Renal pelvis (tissue), 4 donors: ENCODE data around the gene HOXA7. TPM values are rescaled to one million over a fixed set of nuclear protein-coding genes. Genes with fewer than 3 reads are reported as not detected.
A peak's percentile ranks its signal among the peaks of the same experiment; 100 is the strongest.

Experiments
- DNase-seq: peaks from one replicate; pipeline ENCODE4 v3.0.0-alpha.2; 2013
- polyA plus RNA-seq, 3 donors: library from polyadenylated mRNA; unstranded; fragments of 120-200 nt; gene quantifications; one replicate each; pipeline ENCODE4 v1.2.1, GENCODE V29; 2013; ENCODE audit not compliant: insufficient read length in 3 of 3

The HOXA7 gene
- polyA plus RNA-seq, 3 donors = 28.1 to 31.7 (median 28.6) TPM

GRCh38 chr7:27111042-27111750, 45.3 kb downstream of the HOXA7 start:
- no peak for DNase-seq

- DNase-seq = peak; percentile 89
These were observed 46.1 kb downstream of the HOXA7 start for GRCh38 chr7:27110186-27111031.

- DNase-seq = no peak
These were observed 46.8 kb downstream of the HOXA7 start for GRCh38 chr7:27109466-27110185.

- DNase-seq = no peak
These were observed 47.9 kb downstream of the HOXA7 start for GRCh38 chr7:27108390-27109127.

DNA sequence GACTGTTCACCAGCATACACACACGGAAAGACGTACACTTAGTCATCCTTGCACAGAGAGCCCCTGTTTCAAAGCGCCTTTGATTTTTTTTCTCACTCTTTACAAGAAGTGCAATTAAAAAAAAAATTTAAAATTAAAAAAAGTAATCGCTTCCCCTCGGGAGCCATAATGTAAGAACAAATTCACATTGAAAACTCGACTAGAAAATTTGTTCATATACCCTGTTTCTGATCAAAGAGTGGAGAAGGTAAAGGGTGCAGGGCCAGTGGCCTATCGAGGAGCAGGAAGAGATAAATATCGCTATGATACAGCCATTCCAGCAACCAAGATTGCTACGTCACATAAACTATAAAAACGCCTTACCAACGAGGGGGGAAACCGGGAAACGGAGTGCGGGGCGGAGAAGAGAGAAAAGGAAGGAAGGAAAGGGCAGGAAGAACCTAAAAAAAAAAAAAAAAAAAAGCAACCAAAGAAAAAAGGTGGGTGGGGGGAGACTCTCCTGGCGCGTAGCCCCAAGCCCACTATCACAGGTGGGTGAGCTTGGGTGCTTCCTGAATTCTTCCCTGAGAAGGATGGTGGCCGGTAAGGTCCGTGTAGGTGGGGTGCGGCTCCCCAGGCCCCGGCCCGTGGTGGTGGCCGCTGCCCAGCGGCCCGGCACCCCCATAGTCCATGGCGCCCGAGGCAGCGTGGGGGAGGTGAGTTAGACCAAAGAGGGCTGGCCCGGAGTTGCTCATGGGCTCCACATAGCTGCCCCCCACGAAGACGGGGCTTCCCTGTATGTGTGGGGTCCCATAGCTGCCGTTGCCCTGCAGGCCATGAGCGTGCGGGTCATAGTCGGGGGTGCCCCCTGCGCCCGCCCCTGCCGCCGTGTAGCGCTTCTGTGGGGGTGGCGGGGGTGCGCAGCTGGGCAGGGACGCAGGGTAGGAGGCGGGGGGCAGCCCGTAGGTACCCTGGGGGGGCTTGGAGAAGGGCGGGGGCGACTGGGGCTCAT, 48.8 kb downstream of the HOXA7 start:
- DNase-seq = no peak

- no peak for DNase-seq
These were observed 49.6 kb downstream of the HOXA7 start for GRCh38 chr7:27106901-27107240.

DNA sequence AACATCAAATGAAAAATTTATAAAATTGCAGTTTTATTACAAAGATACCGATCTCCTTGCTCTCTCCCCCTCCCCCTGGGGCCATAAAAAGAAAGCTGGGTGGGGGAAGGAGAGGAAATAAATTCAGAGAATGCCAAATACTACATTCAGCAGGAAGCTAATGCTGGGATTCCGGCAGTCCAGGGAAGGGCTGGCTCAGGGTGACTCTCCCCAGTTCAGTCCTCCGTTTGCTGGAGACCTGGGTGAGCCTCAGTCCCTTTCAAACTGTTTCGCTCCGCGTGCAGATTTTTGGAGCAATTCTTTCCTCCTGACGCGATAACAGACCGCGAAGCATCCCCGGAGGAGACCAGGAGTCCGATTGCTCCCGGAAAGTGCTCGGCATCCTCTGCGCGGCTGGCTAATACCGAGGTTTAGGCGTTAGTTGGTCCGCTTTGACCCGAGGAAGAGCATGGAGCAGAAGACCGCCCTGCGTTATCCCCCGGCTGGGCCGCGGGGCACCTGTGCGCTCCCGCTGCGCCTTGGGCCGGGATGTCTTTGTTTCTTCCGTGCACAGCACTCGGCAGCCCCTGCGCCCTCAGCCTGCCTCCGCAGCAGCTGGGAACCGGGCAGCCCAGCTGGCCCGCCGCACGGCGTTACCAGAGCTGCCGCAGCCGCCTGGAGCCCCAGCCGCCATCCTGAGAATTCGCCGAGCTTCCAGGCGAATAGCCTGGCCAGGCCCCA, 50.1 kb downstream of the HOXA7 start:
- DNase-seq = no peak

DNA sequence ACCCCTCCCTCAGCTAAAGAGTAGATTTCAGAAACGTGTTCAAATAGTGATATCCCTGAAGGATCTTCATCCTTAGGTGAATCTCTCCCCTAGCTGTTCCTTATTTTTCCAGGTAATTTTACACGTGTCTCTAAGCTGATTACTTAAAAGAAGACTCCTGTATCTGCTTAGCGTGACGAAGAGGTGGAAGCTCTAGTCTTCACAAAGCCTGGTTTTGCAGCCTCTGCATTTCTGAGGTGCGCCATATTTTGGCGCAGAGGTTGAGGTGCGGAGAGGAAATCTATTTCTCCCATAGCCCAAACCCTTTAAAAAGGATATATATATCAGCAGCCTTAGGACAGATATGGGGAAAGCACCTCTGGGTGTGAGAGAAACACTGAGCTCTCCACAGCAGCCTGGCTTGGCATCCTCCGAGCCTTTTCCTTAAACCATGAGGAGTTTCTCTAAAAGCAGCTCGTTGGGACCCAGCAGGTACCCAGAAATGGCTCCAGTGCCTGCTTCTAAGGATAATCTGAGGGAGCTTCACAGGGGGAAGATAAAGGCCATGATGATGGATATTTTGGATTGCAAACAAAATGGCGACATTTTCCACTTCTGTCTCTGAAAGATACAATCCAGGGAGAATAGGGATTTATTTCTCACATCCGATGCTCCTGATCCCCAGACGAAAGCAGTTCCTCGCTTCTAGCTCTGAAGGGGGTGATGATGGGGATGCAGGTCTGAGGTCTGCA, 51.0 kb downstream of the HOXA7 start:
- no peak for DNase-seq

- DNase-seq = peak; percentile 86
These were observed 52.0 kb downstream of the HOXA7 start for GRCh38 chr7:27104341-27105058.

Other genes starting within 250 kb of the HOXA7 start
- gene HOXA1, start 60.7 kb downstream of the HOXA7 start, polyA plus RNA-seq = 1 to 10 TPM; 2.2 to 2.6 (median 2.6) TPM
- 10 to 100 TPM in 2 of 3 donors, 1 to 10 TPM in 1; 9.5 to 11.8 (median 11.0) TPM for gene HOXA2, start 54.0 kb downstream of the HOXA7 start, polyA plus RNA-seq
- gene HOXA4, start 25.9 kb downstream of the HOXA7 start, polyA plus RNA-seq = 10 to 100 TPM; 19.5 to 25.0 (median 21.4) TPM
- 10 to 100 TPM; 63.4 to 76.9 (median 64.7) TPM for gene HOXA5, start 13.0 kb downstream of the HOXA7 start, polyA plus RNA-seq
- 10 to 100 TPM; 33.3 to 45.1 (median 34.8) TPM for gene HOXA6, start 8.9 kb downstream of the HOXA7 start, polyA plus RNA-seq
- gene HOXA3, start 4.1 kb downstream of the HOXA7 start, polyA plus RNA-seq = 10 to 100 TPM; 39.5 to 49.3 (median 48.7) TPM
- 100 to 1,000 TPM; 102 to 118 (median 115) TPM for gene HOXA9, start 8.9 kb upstream of the HOXA7 start, polyA plus RNA-seq
- gene HOXA10, start 17.6 kb upstream of the HOXA7 start, polyA plus RNA-seq = 100 to 1,000 TPM; 137 to 148 (median 148) TPM
- gene HOXA11, start 28.6 kb upstream of the HOXA7 start, polyA plus RNA-seq = 10 to 100 TPM; 30.6 to 39.2 (median 37.7) TPM
- gene HOXA13, start 43.4 kb upstream of the HOXA7 start, polyA plus RNA-seq = under 1 TPM in 1 of 3 donors, not detected in 2; 0.03 TPM
- gene EVX1, start 86.1 kb upstream of the HOXA7 start, polyA plus RNA-seq = under 1 TPM in 2 of 3 donors, not detected in 1; 0.11 to 0.12 TPM